DND-41 (cell line): ENCODE measurements around the gene HYDIN.

Source experiments
- CTCF ChIP-seq: IDR thresholded peaks from 2 replicates; pipeline ENCODE4 v1.5.1; 2012; ENCODE audit warnings: borderline replicate concordance, low read length, moderate library complexity, mild to moderate bottlenecking; ENCODE audit not compliant: poor library complexity, severe bottlenecking; ENCODE audit errors: extremely low read depth
- EZH2 ChIP-seq: IDR thresholded peaks from 3 replicates; pipeline ENCODE4 v1.6.1; 2012; ENCODE audit warnings: borderline replicate concordance, low read depth, mild to moderate bottlenecking, moderate library complexity, low read length, inconsistent platforms; ENCODE audit not compliant: severe bottlenecking

- TF ChIP-seq CTCF, result no peak
- TF ChIP-seq EZH2, result no peak
Observed at GRCh38 chr16:71242036-71242435, 11.5 kb upstream of the HYDIN start.
